MM.1S (cell line): ENCODE data around the gene DNM1.

Experiments used
- DNase-seq: peaks from one replicate; pipeline ENCODE4 v3.0.0-alpha.2; 2015
- H2AFZ ChIP-seq: fragments of 300-600 bp; sonication (generic); 2 replicates; pipeline ENCODE4 v1.6.0; 2016; ENCODE audit warnings: antibody characterized with exemption, low read length
- H3F3A ChIP-seq: fragments of 300-600 bp; sonication (generic); 2 replicates; pipeline ENCODE4 v1.6.1; 2016; ENCODE audit warnings: mild to moderate bottlenecking, antibody characterized with exemption, low read length, moderate library complexity, mixed read lengths; ENCODE audit not compliant: insufficient read depth
- H3K27ac ChIP-seq: fragments of 300-600 bp; sonication (generic); 2 replicates; pipeline ENCODE4 v1.5.1; 2016; ENCODE audit warnings: mild to moderate bottlenecking, low read length
- H3K27me3 ChIP-seq: fragments of 300-600 bp; sonication (generic); replicated peaks from 2 replicates; pipeline ENCODE4 v1.6.0; 2016; ENCODE audit warnings: low read length; ENCODE audit not compliant: insufficient read depth
- H3K36me3 ChIP-seq: fragments of 300-600 bp; sonication (generic); replicated peaks from 2 replicates; pipeline ENCODE4 v1.6.1; 2016; ENCODE audit warnings: mild to moderate bottlenecking, low read length, mixed read lengths; ENCODE audit not compliant: insufficient read depth
- H3K4me1 ChIP-seq: fragments of 300-600 bp; sonication (generic); 2 replicates; pipeline ENCODE4 v1.6.1; 2016; ENCODE audit warnings: low read length, mixed read lengths
- H3K4me2 ChIP-seq: fragments of 300-600 bp; sonication (generic); 2 replicates; pipeline ENCODE4 v1.6.0; 2016; ENCODE audit warnings: low read depth, low read length
- H3K4me3 ChIP-seq: fragments of 300-600 bp; sonication (generic); 2 replicates; pipeline ENCODE4 v1.5.1; 2016; ENCODE audit warnings: low read length, mixed read lengths
- H3K79me2 ChIP-seq: fragments of 300-600 bp; sonication (generic); 2 replicates; pipeline ENCODE4 v1.6.1; 2016; ENCODE audit warnings: mixed run types, low read length, mixed read lengths
- H3K9ac ChIP-seq: fragments of 300-600 bp; sonication (generic); 2 replicates; pipeline ENCODE4 v1.6.1; 2016; ENCODE audit warnings: low read length, mixed read lengths
- H3K9me2 ChIP-seq: fragments of 300-600 bp; sonication (generic); replicated peaks from 2 replicates; pipeline ENCODE4 v1.6.1; 2016; ENCODE audit warnings: mild to moderate bottlenecking, low read length, mixed read lengths; ENCODE audit not compliant: insufficient read depth
- H3K9me3 ChIP-seq: fragments of 300-600 bp; sonication (generic); replicated peaks from 2 replicates; pipeline ENCODE4 v1.6.1; 2016; ENCODE audit warnings: mild to moderate bottlenecking, low read length, mixed read lengths; ENCODE audit not compliant: insufficient read depth
- H4K20me1 ChIP-seq: fragments of 300-600 bp; sonication (generic); 2 replicates; pipeline ENCODE4 v1.6.1; 2016; ENCODE audit warnings: mild to moderate bottlenecking, low read length, moderate library complexity, mixed read lengths; ENCODE audit not compliant: insufficient read depth
- CTCF ChIP-seq: fragments of 300-600 bp; sonication (generic); IDR thresholded peaks from 2 replicates; pipeline ENCODE4 v1.5.1; 2016; ENCODE audit warnings: antibody characterized with exemption, low read length, mixed read lengths
- EZH2 ChIP-seq: fragments of 300-600 bp; sonication (generic); optimal IDR thresholded peaks from 2 replicates; pipeline ENCODE3; 2017; ENCODE audit warnings: low read depth, mild to moderate bottlenecking, antibody characterized with exemption, low read length, mixed read lengths
- EZH2phosphoT487 ChIP-seq: fragments of 300-600 bp; sonication (generic); IDR thresholded peaks from 2 replicates; pipeline ENCODE4 v1.6.1; 2018; ENCODE audit warnings: antibody characterized with exemption, low read length

Gene DNM1

GRCh38 chr9:128250839-128251731, 47.9 kb downstream of the DNM1 start:
- H3K27ac ChIP-seq: no peak overlapping the region
- H2AFZ ChIP-seq: peak overlapping the region; percentile 77
- peak overlapping the region; percentile 90 for H3K4me2 ChIP-seq
- no peaks in the 10 kb centered on the region for H4K20me1 ChIP-seq
- H3K9me2 ChIP-seq: no peaks in the 10 kb centered on the region
- peaks cover 3% of the 10 kb centered on the region; the same call in 1 of the 2 replicates for H3K4me1 ChIP-seq
- H3K36me3 ChIP-seq: no peaks in the 10 kb centered on the region
- no peak overlapping the region for H3K9ac ChIP-seq
- H3K27me3 ChIP-seq: peaks cover 32% of the 10 kb centered on the region
- no peaks in the 10 kb centered on the region for H3K9me3 ChIP-seq
- TF ChIP-seq EZH2phosphoT487 (no peak), EZH2 (no peak), CTCF (no peak)
- H3F3A ChIP-seq: peaks cover 7% of the 10 kb centered on the region; the same call in 1 of the 2 replicates
- DNase-seq: no peak
- H3K4me3 ChIP-seq: peak overlapping the region; percentile 59
- H3K79me2 ChIP-seq: no peaks in the 10 kb centered on the region

GRCh38 chr9:128251732-128252100, 48.5 kb downstream of the DNM1 start:
- H3K36me3 ChIP-seq: no peaks in the 10 kb centered on the region
- DNase-seq: no peak
- H3K4me3 ChIP-seq: no peak overlapping the region

GRCh38 chr9:128252317-128253139, 49.3 kb downstream of the DNM1 start:
- Histone ChIP-seq H3K27ac (no peak overlapping the region), H3K9me3 (no peaks in the 10 kb centered on the region), H3K27me3 (peaks cover 19% of the 10 kb centered on the region), H3K79me2 (no peaks in the 10 kb centered on the region), H3K4me3 (no peak overlapping the region), H3K4me2 (no peak overlapping the region), H2AFZ (no peak overlapping the region), H3K9me2 (no peaks in the 10 kb centered on the region), H4K20me1 (no peaks in the 10 kb centered on the region), H3K9ac (no peak overlapping the region), H3F3A (peaks cover 7% of the 10 kb centered on the region; the same call in 1 of the 2 replicates), H3K4me1 (peaks cover 3% of the 10 kb centered on the region; the same call in 1 of the 2 replicates), H3K36me3 (no peaks in the 10 kb centered on the region)
- DNase-seq: no peak
- TF ChIP-seq EZH2 (no peak), CTCF (no peak), EZH2phosphoT487 (no peak)

More at GRCh38 chr9:128251732-128252100, 48.5 kb downstream of the DNM1 start:
- Histone ChIP-seq H3F3A (peaks cover 7% of the 10 kb centered on the region; the same call in 1 of the 2 replicates), H3K27ac (no peak overlapping the region), H4K20me1 (no peaks in the 10 kb centered on the region), H3K79me2 (no peaks in the 10 kb centered on the region), H3K9me2 (no peaks in the 10 kb centered on the region), H3K4me2 (no peak overlapping the region; the same call in 1 of the 2 replicates), H2AFZ (no peak overlapping the region), H3K9me3 (no peaks in the 10 kb centered on the region), H3K9ac (no peak overlapping the region), H3K4me1 (peaks cover 3% of the 10 kb centered on the region; the same call in 1 of the 2 replicates), H3K27me3 (peaks cover 26% of the 10 kb centered on the region)
- TF ChIP-seq EZH2 (no peak), CTCF (no peak), EZH2phosphoT487 (no peak)
